Ammon's horn (tissue), 1 donor: Measurements from ENCODE around the gene STIM1.
A peak's percentile ranks its signal among the peaks of the same experiment; 100 is the strongest.
"Not testable (repeated sequence)": the region's sequence is repeated elsewhere in the genome, so short reads cannot be mapped to it uniquely, and the experiment has no call there.

Experiments
- DNase-seq: peaks from one replicate; pipeline ENCODE4 v3.0.0-alpha.2; 2016; ENCODE audit warnings: low spot score

Gene STIM1

DNA sequence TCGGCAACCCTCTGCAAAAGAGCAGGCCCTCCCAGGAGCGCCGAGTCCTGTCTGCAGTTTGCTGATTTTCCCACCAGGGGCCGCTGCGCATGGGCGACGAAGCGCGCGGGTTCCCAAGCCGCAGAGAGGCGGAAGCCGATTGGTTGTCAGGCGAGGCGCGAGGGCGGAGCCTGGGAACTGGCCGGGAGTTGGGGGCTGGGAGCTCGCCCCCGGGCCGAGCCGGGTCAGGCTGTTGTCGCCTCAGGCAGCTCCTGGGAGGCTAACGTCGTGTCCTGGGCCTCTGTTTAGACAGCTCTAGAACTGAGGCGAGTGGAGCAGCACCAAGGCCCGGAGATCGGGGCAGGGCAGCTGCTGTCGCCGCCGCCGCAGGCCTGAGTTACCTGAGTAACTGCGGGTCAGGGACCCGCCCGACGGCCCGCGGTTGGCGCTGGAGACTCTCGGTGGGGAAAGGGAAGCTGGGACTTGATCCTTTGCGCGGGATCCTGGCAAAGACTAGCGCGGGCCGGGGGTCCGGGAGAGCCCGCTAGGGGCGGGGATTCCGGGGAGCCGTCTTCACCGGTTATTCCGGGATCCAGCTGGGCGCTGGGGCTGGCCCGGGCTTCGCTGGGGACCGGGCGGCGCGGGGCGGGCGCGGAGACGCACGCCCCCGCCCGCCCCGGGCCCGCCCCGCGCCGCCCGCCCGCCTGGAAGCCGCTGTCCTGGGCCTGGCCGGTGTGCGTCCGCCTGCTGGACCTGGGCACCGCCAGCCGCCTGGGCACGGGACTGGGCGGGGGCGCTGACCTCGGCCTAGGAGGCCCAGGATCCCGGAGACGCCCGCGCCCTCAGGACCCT is at the start of gene STIM1:
Gene STIM1, plus strand, starts transcription at position 688 of the 831 bp plus-strand sequence. CDS start 607 bp downstream, outside the sequence.
- peak; percentile 94 for DNase-seq

DNA sequence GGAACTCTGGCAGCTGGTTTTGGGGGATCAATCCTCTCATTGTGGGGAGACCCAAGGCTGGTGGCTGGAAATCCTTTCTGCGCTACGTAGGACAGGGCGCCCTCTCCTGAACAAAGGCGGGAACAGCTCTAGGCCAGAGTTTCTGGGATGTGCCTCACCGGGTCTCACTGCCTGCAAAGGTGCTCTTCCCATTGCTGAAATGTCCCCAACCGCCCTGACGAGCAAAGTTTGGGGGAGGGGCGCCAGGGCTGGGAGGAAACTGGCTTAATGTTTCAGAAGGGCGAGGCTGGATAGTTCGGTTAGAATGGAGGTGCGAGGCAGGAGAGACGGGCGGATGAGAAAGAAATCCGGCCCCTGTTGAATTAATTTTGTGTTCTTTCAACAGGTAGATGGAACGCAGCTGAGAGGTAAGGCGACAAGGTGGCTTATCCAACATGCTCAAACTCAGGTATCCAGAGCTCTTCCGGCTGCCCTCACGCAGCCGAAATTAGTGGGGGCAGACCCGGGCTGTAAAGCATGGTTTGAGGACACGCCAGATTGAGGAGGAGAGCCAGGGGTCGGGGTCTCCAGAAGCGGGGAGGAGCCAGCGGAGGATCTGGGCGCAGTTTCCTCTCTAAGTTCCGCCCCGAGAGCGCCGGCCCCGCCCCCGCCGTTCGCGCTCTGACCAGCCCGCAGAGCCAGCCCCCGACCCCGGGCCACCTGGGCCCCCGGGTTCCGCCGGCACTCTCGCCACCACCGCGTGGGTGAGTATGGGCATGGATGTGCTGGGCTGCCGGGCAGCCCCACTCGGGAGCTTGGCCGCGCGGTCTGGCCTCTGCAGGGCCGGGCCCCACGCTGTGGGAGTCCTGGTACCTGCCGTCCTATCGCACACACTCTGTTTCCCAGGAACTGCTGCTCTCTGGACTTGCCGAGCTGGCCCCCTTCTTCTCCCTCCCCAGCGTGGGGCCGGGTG is 47.3 kb upstream of the STIM1 start, which contains the start of gene PGAP2:
Gene PGAP2, plus strand, starts transcription at position 652 of the 952 bp plus-strand sequence. CDS start 2,700 bp downstream, outside the sequence.
- peak; percentile 81 for DNase-seq

DNA sequence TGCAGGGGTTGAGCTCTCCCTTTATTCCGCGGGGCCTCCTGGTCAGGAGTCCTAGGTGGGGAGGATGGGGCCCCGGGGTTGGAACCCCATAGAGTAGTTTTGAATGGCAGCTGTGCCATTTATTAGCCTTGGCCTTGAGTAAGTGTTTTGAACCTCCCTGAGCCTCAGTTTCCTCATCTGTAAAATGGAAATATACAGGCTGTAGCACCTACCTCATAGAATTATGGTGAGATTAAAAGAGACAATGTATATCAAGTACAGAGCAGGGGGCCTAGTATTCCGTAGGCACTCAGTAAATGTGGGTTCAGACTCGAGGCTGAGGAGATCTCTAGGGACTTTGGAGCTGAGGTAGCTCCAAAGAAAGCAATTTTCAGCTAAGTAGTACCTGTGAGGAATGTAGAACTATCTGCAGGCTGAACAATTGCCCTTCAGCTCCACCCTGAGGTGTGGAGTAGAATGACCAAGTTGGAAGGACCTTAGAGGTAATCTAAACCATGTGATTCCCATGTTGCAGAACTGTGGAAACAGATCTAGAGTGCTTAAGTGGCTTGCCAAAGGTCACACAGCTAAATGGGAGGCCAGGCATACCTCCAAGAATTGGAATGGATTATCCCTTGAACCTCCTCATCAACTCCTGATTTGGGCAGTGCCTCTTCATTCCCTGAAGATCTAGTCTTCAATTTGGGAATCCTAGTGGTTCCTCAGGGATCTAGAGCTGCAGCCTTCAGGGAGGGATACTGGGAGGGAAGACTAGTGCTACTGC is 46.4 kb upstream of the STIM1 start:
- no peak for DNase-seq

DNA sequence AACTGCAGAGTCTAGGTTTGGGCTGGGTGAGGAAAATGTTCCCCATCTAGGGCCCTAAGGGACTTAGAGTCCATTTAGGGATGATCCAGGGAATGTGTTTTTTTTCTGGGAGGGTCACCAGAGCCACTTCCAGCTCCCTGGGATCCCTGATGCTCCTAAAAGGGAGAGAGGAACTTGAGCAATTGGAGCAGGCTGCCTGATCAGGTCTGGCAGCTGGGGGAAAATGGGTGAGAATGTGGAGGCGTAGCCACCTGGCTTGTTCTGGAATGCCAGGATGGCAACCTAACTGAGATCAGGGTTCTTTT is 45.9 kb upstream of the STIM1 start:
- peak; percentile 47 for DNase-seq

GRCh38 chr11:3810446-3810845 is 45.0 kb upstream of the STIM1 start:
- no peak for DNase-seq

- DNase-seq = no peak
Measured at GRCh38 chr11:3810951-3811350, 44.5 kb upstream of the STIM1 start.

DNA sequence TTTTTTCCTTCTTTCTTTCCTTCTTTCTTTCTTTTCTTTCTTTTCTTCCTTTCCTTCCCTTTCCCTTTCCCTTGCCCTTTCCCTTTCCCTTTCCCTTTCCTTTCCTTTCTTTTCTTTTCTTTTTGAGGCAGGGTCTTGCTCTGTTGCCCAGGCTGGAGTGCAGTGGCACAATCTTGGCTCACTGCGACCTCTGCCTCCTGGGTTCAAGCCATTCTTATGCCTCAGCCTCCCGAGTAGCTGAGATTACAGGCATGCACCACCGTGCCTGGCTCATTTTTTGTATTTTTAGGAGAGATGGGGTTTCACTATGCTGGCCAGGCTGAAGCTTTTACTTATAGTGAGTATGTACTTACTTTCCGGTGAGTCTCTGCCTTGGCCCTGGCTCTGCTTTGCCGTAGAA is 40.6 kb upstream of the STIM1 start:
- DNase-seq = not testable (repeated sequence)

- no peak for DNase-seq
Measured at GRCh38 chr11:3815845-3816244, 39.6 kb upstream of the STIM1 start.

DNA sequence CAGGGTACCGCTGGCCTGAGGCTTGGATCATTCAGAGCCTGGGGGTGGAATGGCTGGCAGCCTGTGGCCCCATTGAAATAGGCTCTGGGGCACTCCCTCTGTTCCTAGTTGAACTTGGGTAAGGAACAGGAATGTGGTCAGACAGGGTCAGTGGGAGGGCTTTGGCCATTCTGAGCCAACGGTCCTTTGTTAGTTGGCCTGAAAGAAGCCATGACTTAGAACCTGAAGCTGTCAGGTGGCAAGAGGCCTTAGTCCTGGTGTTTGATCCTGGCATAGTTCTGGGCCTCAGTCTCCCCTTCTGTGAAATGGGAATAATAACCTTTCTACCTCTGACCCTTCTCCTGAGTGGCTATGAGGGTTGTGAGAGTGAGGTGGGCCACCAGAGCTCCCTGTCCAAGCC is 38.8 kb upstream of the STIM1 start:
- DNase-seq = no peak

DNA sequence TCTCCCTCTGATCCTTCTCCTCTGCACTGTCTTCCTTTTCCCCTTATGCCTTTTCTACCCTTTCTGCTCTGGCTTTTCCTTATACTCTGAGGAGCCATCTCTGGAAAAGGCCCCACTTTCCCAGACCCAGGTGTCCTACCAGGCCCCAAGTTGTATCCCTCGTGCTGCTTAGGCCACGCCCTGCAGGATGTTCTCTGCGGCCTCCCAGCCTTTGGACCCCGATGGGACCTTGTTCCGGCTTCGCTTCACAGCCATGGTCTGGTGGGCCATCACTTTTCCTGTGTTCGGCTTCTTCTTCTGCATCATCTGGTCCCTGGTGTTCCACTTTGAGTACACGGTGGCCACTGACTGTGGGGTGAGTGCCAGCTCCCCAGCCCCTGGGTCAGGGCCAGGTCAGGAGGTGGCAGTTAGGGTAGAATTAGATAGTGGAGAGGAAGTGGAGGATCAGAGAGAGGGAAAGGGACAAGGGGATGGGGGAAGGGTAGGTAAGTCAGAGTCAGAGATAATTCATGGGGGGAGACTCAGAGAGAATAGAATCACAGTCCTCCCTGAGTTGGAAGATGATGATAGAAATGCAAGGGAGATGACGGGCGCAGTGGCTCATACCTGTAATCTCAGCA is 38.2 kb upstream of the STIM1 start:
- DNase-seq = no peak

GRCh38 chr11:3820971-3821370 is 34.5 kb upstream of the STIM1 start:
- no peak for DNase-seq

GRCh38 chr11:3822312-3822711 is 33.2 kb upstream of the STIM1 start:
- DNase-seq = no peak

DNA sequence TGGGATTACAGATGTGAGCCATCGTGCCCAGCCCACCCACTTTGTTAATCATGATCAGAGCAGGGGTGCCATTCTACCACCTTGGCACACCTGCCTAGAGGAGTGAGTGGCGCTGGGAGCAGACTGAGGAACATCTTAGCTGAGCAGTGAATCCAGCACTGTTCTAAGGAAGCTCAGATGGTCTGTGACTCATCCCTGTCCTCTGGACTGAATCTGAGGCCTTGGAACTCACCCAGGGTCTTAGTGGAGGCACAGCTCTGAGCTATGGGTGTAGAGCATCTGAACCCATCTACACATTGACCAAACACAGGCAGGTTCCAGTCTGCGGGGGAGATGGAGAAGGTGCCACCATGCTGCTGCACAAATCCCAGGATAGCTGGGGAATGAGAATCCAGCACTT is 32.2 kb upstream of the STIM1 start:
- no peak for DNase-seq

DNA sequence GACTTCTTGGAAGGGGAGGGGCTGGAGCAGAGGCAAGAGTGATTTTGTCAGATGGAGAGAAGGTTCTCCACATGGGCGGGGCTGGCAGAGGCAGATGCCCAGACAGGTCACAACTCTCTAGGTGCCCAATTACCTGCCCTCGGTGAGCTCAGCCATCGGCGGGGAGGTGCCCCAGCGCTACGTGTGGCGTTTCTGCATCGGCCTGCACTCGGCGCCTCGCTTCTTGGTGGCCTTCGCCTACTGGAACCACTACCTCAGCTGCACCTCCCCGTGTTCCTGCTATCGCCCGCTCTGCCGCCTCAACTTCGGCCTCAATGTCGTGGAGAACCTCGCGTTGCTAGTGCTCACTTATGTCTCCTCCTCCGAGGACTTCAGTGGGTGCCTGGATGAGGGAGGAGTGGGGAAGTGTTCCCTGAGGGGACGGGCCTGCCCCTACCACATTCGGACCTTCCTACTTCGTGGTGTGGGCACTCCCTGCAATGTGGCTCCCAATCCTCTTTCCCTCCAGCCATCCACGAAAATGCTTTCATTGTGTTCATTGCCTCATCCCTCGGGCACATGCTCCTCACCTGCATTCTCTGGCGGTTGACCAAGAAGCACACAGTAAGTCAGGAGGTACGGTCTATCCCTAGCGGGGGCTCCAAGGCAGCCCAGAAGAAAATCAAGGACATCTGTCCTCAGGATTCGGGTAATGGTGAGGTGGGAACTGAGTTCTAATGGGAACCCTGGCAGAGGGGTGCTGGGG is 31.5 kb upstream of the STIM1 start:
- no peak for DNase-seq

- DNase-seq = peak; percentile 78
Measured at GRCh38 chr11:3824714-3825472, 30.6 kb upstream of the STIM1 start.

- no peak for DNase-seq
Measured at GRCh38 chr11:3825473-3826154, 29.9 kb upstream of the STIM1 start.

DNA sequence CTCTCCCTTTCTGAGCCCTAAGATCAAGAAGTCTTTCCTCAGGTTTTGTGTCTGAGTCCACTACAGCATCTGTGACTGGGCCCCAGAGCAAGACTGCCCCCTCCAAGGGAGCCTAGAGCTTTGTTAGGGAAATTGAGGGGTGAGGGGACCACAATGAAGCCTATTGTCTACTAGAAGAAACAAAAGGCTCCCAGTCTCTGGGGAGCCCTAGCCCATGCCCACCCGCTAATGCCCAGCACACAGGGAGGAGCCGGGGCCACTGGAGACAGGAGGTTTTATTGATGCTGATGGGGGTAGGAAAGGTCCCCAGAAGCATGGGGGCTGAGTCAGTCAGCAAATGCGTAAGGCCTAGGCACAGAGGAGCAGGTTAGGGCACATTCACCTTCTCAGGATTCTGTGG is 28.7 kb upstream of the STIM1 start:
- peak; percentile 94 for DNase-seq

- peak; percentile 65 for DNase-seq
Measured at GRCh38 chr11:3827434-3828186, 27.9 kb upstream of the STIM1 start.

- DNase-seq = no peak
Measured at GRCh38 chr11:3830088-3830487, 25.4 kb upstream of the STIM1 start.
